GM18499 (cell line): ENCODE data around the gene C2CD2.
"Not testable (repeated sequence)": the region's sequence is repeated elsewhere in the genome, so short reads cannot be mapped to it uniquely, and the experiment has no call there.

Source experiments
- ATAC-seq: cut with Tn5 transposase; IDR thresholded peaks from one replicate; pipeline ENCODE4 v1.9.1; 2021; ENCODE audit warnings: moderate number of reproducible peaks; ENCODE audit not compliant: insufficient read depth, unreplicated experiment

The C2CD2 gene

GRCh38 chr21:41959697-41960096 lies 5.9 kb upstream of the C2CD2 start:
- not testable (repeated sequence) for ATAC-seq

DNA sequence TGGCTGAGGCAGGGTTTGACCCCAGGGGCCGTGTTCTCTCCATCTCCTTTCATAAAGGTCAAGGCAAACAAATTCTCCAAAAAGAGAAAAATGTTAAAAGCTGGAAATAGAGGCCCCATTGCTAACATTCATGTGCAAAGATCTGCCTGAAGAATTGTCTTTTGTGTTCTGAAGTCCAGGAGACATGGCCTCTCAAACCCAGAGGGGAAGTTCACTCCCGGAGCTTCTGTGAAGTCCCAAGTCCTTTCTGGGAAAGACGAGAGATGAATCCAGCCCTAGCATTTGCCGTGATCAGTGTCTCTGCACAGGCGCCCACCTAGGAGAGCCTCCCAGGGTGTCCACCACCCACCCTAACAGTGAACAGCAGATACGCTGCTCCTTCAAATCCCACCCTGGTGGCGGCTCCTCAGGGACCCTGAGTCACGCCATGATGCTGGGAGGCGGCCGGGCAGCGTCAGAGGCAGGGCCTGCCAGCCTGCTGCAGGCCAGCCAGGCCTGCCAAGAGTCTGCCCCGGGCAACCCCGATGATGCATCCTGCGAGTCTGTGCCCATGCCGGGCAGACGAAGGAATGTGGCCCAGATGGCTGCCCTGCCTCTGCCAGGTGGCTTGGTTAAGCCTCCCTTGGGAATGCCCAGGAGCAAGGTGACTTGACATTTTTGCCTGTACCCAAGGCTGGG lies 5.2 kb upstream of the C2CD2 start:
- ATAC-seq: no peak

DNA sequence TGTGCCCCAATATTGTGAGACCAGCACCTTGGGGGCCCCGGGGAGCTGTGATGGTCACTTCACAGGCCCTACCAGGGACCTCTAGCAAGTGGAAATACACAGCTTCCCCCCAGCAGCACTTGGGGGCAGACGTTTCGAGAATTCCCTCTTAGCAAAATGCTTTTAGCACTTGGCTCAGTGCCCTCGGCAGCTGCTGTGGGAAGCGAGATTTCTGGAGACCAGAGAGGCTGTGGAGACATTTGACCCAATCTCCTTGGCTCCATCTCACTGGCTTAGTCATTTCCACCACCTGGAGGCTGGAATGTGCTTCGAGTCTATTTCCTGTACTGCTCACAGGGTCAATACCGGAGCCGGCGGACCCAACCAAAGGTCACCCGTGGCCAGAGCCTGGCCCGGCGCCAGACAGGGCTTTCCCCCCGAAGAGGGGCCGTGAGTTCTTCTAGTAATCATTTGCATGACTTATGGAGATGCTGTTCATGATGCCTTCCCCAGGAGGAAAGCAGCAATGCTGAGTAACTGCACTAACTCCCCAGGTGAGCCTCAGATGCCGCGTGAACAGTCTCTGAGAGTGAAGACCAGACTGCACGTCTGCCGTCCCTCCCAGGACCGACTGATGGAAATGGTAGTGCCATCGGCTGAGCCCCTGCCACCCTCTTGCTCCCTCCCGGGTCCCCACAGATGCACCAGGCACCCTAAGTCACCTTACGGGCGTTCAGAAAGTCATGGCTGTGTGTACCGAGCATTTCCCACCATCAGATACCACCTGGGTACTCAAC lies 4.4 kb upstream of the C2CD2 start:
- no peak for ATAC-seq

GRCh38 chr21:41956926-41957729 lies 3.3 kb upstream of the C2CD2 start:
- no peak for ATAC-seq

DNA sequence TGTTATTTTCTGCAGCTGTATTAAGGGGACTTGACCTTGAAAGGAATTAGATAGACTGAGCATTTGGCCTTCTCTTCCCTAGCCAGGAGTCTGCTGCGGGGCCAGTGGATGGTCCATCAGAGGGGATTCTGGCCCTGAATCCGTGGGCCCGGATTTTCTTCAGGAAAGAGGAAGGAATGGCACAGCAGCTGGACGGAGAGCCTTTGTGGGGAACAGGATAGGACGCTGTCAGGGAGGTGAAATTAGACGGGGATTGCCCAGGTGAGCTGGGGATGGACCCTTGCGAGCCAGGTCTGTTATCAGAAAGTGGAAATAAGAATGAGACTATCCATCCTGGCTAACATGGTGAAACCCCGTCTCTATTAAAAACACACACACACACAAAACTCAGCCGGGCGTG lies 1.7 kb upstream of the C2CD2 start:
- no peak for ATAC-seq

GRCh38 chr21:41954654-41955499 lies 1.1 kb upstream of the C2CD2 start:
- no peak for ATAC-seq

DNA sequence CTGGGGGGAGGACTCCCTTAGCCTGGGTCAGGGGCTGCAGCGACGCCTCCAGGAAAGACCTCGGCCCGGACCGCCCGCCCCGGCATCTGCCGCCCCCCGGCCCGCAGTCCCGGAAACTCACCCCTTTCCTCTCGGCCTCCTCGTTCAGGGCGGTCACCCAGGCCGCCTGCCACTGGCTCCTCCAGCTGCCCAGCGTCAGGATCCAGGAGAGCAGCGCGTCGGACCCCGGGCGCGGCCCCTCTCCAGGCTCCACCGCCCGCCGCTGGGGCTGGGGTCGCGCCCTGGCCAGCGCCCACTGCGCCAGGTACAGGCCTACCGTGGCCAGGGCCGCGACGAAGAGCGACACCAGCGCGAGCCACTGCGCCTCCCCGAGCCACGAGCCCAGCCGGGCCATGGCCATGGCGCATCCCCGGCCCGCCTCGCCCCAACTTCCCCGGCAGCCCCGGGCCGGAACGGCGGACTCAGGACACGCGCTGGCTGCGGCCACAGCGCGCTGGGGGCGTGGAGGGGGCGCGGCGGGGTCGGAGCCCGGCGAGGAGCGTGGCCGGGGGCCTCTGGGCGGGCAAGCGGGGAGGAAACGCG lies 478 bp downstream of the C2CD2 start:
- ATAC-seq: no peak

GRCh38 chr21:41952568-41953248 lies 1.1 kb downstream of the C2CD2 start:
- no peak for ATAC-seq

GRCh38 chr21:41951876-41952567 lies 1.8 kb downstream of the C2CD2 start:
- ATAC-seq: no peak

GRCh38 chr21:41950941-41951351 lies 2.9 kb downstream of the C2CD2 start:
- ATAC-seq: no peak

DNA sequence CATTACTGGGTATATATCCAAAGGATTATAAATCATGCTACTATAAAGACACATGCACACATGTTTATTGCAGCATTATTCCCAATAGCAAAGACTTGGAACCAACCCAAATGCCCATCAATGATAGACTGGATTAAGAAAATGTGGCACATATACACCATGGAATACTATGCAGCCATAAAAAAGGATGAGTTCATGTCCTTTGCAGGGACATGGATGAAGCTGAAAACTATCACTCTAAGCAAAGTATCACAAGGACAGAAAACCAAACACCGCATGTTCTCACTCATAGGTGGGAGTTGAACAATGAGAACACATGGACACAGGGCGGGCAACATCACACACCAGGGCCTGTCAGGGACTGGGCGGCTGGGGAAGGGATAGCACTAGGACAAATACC lies 4.2 kb downstream of the C2CD2 start:
- ATAC-seq: not testable (repeated sequence)

DNA sequence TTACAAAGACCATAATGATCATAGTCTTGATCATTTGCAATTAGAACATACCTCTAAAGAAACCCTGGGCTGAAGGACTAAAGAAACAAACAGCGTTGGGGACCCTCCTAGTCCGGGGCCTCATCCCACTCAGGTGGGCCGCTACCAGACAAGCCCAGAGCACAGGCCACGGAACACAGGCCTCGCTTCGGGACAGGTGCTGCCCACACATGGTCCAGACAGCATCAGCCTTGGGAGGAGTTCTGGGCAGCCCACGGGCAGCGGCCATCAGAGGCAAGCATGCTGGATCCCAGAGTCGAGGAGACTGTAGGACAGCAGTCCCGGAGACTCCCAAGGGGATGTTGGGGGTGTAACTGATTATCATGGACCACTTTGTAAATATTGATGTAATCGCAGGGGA lies 4.9 kb downstream of the C2CD2 start:
- ATAC-seq: no peak

- no peak for ATAC-seq
Measured at GRCh38 chr21:41948078-41948895, 5.5 kb downstream of the C2CD2 start.

DNA sequence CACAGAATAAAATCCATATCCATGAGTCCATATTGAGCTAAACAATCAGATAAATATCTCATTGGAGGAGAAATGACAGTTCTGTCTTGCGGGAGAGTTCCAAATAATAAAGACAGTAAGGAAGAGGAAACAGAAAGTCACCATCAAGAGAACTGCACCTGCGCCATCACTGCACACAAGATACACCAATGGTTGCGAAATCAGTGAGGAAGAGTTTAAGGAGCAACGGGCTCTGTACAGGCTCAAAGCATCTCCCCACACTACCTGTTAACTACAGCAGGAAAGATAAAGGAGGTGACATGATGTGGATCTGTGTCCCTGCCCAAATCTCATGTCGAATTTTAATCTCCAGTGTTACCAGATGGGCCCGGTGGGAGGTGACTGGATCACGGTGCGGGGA lies 7.8 kb downstream of the C2CD2 start:
- no peak for ATAC-seq

GRCh38 chr21:41943851-41944250 lies 10.0 kb downstream of the C2CD2 start:
- no peak for ATAC-seq

GRCh38 chr21:41942457-41942856 lies 11.4 kb downstream of the C2CD2 start:
- ATAC-seq: no peak

DNA sequence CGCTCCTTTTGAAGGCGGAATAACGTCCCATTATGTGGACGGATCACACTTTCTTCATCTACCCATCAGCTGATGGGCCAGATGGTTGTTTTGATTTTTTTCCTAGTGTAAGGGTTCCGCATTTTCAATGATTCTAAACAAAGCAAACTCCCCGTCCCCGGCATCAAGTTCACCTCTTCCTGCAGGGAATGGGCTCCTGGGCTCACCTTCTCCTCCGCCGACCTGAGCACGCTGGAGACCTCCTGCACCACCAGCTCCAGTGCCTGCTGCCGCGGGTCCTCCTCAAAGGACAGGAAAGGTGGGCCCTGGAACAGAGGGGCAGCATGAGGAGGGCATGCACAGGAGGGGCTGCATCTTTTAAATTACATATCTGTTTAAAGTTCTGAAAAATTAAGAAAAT lies 11.9 kb downstream of the C2CD2 start:
- ATAC-seq: no peak

DNA sequence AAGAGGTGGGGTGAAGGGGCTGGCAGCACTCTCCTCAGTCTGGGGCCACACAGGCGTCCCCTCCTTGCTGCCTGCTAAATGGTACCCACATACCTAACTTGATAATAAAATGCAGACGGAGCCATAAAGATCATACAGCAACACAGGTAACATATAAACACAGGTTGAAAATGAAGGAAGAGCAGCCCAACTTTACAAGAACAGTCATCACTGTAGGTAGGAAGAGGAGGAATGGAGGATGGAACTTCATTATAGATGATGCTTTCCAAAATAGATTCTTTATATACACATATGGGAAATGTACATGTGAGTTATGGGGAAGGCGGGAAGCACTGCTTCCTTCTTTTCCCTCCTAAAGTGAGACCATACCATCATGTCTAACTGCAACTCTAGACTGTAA lies 13.4 kb downstream of the C2CD2 start:
- ATAC-seq: no peak
